Activated CD8-positive, alpha-beta memory T cell treated with anti-CD3 and anti-CD28 coated beads, Interleukin-2, amount 50 U/mL, for 48 hours (primary cell): ENCODE data around the gene PEX16.
A peak's percentile ranks its signal among the peaks of the same experiment; 100 is the strongest.

Experiments
- DNase-seq: peaks from one replicate; pipeline ENCODE4 v3.0.0-alpha.2; 2020

Gene PEX16

DNA sequence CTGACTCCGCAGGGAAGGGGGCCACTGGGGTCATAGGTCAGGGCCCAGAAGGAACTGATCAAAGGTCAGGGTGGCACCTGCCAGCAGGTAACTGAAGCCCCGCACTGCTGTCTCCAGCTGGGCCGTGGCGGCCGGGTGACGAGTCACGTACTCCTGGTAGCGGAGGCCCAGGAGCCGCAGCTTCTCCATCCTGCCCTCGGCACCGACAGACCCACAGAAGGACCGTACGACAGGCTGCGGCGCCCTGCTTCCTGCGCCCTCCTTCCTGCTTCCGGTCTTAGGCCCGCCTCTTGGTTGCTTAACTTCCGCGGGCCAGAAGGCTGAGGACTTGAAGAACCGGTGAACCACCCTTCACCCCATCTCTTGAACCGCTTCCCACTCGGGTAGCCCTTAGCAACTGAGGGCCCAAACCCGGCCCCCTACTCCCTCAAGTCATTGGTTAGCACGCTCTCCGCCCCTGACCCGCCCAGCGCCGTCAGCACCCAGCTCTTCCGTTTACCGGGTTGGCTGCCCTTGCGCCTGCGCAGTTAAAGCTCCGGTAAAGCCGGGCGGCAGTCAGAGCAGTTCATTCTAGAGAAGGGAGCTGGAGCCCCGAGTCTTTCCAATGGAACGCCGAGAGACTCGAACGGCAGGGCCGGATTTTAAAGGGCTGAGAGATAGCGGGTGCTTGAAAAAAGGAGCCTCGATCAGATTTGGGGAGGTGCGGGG is at the start of gene PEX16:
Gene PEX16 (minus strand): TSS at position 255 of the 708 bp plus-strand sequence. CDS start 66 bp downstream, at position 189.
- peak; percentile 94 for DNase-seq

DNA sequence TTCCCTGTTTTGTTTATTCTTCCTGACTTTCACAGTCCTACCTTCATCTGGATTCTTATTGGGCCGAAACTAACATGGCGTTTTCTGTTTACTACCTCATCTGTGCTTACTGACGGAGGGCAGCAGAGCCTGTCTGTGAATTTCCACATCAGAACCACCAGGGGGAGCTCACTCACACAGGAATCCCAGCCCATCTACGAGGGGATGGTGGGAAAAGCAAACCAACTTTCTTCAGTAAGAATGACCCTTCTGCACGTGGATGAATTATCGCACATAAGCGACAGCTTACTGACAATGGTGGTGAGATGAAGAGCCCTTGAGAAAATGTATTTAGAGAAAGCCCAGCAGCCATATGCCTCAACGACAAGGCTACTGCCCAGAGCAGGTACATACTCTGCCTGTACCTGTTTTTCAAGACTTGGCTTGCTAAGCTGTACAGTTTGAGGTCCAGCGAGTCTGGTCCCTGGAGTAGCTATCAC is 47.3 kb upstream of the PEX16 start:
- DNase-seq: peak; percentile 62

DNA sequence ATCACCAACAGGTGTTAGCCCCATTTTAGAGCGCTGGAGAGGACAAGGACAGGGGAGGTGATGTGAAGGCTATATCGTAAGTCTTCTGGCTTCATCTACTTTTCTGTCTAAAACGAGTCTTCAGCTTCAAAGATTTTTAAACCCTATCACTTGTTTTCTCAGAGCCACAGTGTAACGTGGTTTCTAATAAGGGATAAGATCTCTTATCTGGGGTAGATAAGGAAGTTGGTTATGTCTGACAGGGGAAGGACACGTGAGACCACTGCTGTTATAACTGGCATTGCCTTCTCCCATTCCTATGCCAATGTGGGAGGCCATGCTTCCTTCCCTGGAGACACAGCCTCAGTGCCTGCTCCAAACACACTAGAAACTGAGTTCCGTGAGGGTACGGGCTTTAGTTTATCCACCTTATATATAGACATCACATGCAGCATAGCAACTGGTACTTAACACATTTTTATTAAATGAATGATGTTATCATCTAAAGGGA is 44.1 kb upstream of the PEX16 start:
- DNase-seq: no peak

DNA sequence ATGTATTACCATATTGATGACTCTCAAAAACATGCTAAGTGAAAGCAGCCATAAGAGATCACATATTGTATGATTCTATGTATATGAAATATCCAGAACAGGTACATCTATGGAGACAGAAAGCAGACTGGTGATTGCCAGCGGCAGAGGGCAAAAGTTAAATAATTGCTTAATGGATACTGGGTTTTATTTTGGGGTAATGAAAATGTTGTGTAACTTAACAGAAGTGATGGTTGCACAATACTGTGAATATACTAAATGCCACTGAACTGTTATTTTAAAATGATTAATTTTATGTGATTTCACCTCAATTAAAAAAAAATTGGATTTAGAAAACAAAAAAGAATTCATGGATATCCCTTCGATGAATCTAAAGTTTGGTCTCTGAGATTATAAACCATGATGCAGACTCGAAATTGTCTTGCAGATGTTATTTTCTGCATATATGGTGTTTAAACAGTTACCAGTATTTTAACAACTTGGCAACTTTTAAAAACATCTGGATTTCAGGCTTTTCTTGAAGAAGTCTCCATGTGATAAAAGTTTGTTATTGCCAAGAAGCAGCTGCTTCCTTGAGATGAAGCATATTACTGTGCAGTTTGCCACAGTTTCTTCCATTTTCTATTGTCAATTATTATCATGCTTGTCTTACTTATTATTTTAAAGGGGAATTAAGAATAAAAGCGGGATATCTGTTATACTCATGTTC is 42.9 kb upstream of the PEX16 start:
- DNase-seq: no peak

DNA sequence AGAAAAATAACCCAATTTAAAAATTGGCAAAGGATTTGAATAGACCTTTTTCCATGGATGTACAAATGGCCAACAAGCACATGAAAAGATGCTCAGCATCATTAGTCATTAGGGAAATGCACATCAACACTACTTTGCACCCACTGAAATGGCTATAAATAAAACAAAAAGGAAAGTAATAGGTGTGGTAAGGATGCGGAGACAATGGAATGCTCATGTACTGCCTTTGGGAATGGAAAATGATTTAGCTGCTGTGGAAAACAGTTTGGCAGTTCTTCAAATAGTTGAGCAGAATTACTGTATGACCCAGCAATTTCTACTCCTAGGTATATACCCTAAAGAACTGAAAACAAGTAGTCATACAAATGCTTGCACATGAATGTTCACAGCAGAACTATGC is 42.2 kb upstream of the PEX16 start:
- no peak for DNase-seq

DNA sequence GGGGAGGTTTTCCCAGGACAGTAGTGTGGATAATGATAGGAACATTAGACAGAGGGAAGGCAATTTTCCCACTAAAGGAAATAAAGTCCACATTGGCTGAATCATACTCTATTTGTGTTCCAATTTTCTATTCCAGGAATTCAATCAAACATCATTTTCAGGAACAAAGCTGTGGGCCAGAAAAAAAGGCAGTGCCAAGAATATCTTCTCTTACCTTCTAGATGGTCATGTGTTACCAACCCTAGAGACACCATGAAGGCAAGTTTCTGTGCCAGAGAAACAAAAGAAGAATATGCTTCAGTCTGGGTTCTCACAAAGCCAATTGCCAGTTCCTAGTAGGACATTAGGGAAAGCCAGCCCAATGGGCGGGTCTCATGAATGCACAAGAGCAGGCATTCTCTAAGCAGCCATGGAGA is 32.3 kb upstream of the PEX16 start:
- no peak for DNase-seq

DNA sequence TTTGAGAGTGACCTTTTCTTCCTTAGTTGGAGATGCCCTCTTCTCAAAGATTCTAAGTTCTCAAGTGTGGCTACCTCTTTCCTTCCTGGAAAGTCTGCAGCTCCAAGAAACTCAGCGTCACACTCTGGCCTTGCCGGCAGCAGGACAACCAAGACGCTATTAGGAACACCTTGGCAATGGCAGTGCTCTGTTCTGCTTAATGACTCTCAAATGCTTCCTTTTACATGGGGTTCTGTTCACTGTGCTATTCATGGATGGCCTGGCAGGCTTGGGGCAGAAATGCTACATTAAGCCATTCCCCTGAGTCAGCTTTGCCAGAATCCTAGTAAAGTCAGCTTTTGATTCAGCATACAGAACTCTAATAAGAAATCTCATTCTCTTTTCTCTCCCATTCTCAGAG is 30.7 kb upstream of the PEX16 start:
- DNase-seq: no peak

DNA sequence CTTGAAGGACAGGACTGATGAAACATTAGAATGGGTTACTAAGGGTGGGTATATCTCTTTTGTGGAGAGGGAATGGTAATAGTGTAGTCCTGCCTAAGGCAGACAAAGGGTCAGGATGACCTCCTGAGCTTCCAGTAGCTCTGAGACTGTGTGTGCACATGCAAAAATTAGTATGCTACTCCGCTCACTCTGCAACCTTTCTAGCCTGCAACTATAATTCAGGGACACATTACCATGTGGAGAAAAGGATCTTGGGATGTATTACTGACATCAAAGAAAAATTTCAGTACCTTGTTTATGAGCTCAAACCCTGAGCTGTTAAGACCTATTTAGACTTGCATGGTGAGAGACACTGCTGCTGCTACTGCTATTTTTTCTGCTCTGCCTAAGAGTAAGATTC is 30.2 kb upstream of the PEX16 start:
- DNase-seq: no peak

DNA sequence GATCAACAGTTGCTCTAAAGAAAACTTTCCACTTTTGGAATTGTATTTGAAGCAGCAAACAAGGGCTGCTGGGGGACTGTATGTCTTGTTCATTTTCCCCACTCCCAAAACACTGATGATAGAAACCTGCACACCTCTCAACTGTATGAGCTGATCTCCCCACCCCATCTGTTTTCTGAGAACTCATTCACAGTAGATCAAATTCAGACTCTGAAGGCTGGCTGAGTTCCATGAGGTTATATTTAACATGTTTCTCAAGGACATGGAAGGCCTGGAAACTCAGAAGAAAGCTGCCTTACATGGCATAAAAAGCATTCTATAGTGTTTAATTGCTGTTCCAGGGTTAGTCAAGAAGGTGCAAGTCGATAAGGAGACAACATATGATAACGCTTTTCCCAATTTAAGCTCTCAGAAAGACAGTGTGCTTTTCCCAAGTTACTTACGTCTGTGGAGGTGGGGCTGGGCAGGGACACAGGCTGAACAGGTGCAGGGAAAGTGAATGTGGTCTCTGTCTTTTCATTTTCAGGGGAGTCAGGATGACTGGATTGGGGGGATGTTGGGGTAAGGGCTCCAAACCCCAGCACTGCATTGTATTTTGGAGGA is 27.8 kb upstream of the PEX16 start:
- DNase-seq: no peak

DNA sequence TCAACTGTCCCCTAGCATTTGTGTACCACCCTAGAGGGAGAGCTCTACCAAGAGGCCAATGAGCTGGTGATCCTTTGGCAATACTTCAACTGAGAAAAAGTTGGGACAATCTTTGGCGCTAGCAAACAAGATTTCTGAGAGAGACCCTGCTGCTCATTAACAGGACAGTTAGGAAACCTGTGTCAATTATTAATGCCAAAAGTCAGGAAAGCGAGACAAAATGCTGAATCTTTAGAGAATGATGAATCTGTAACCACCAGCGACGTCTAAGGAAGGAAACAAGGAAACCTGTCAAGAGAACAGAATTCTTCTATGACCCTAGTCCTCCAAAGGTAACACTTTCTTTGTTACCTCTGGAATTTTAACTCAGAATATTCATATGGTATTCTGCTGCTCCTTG is 24.7 kb upstream of the PEX16 start:
- DNase-seq: no peak

DNA sequence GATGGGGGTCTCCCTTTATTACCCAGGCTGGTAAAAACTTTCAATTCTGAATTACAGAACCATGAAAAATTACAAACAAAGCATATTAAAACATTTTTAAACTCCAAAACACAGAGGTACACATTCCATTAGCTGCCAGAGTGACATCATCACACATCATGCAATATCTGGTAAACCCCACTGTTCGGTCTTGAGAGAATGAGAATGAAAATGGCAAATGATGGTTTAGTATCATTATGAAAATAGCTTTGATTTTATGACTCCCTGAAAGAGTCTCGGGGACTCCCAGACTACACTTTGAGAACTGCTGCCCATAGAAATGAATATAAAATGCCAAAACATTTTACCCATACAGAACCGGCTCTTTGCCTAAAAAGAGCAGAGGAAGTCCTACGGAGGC is 23.6 kb upstream of the PEX16 start:
- DNase-seq: no peak

DNA sequence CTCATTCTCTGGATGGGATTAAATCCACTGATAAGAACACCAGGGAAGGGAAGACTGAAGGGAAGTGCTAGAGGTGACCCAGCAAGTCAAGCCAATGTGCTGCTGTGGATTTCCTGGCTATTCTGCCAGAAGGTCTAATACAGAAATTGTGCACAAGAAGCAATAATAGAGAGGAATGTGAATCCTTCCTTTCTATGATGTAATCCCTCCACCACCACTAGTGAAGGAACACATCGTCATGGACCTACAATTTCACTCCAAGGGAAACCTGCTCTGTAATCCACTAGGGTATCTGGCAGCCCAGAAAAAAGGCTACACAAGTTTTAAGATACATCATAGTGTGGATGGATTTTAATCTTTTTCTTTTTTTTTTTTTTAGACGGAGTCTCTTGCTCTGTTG is 22.2 kb upstream of the PEX16 start:
- DNase-seq: no peak

DNA sequence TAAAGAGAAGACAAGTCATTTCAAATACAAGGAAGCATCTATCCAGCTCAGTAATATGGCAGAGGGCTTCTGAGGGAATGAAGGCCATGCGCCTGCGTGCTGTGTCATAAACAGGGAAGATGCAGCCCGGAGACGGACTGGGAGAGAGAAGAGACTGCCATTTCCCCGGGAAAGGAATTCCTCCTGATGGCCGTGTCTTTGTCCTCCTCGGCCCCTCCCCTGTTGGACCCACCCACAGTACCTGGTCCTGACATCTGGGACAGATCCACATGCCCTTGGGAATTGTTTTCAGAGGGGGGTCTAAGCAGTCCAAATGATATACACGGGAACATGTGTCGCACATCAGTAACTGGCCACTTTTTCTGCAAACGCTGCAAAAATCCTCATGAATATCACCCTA is 20.2 kb upstream of the PEX16 start:
- no peak for DNase-seq

DNA sequence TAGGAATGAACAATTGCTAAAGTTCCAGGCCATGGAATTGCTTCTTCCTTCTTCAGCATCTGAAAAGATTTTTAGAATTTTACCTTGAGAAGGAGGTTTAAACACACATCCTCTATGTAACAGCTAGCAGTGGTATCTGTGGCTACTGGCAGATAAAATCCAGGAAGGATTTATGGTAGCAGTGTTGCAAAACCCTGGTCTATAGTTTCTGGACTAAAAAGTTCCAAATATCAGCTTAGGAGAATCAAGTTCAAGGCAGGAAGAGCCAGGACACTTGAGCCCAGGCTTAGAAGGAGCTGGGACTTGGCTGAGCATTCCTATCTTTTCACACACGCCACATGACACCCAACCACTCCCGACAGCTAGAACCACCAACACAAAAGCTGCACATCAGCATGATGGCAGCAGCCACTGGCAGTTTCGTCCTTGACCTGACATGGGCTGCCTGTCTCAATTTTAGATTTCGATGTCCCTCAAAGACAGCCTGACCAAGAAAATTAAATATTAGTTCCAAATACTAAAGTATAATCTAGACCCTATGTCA is 18.9 kb upstream of the PEX16 start:
- DNase-seq: no peak

DNA sequence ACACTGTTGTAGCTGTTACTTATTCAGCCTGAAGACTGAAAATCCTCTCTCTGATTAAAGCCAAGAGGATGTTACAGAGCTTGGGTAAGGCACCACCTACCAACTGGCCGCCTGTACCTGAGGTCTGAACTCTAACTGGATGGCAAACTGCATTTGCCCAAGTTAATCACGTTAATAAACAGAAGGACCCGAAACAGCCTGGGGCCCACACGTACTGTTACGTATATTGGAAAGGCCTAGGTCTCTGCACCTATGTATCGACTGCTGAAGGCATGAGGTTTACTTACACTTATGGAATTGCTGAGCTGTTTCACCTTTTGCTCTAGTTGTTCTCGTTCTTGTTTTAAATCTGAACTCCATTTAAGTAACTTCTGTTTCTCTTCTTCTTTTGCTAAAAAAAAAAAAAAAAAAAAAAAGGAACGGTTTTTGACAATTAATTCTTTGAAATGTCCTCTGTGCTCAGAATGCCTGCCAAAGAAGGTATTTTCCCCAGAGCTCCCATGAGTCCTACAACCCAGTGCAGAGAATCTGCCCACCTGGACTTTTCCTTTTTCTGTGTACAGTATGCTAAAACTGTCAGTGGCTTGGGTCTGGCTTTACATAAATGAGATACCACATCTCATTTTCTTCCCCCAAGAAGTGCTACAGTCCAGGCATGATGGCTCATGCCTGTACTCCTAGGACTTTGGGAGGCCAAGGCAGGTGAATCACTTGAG is 17.8 kb upstream of the PEX16 start:
- DNase-seq: no peak

DNA sequence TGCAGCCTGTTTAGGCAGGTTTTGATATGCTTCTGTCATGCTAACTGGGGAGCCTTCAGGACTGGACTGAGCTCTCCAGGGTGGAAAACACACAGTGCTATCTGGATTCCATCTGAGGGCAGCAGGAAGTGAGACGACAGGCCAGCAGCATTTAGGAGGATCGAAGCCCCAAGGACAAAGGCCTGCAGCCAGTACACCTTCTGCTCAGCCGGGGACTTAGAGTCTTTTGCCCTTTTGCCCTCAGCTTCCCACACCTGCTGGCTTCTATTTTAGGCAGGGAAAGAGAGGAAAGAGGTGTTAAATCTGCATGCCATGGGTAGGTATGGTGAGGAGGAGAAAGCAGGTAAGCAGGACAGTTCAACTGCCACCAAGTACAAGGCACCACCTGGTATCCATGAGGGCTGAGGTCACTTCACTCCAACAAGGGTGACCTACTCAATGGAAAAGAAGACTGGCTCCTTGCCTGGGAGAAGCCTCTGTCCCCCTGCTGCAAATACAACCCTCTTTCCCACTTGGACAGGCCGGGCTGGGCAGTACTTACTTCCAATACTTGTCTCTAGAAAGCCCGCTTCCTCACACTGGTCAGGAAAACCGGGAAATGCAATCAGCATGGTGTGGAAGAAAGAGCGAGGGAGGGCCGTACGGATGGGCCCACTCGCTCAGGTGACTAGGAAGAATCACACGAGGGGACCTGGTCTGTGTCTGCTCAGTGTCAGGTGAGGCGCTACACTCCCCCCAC is 17.1 kb upstream of the PEX16 start:
- no peak for DNase-seq

DNA sequence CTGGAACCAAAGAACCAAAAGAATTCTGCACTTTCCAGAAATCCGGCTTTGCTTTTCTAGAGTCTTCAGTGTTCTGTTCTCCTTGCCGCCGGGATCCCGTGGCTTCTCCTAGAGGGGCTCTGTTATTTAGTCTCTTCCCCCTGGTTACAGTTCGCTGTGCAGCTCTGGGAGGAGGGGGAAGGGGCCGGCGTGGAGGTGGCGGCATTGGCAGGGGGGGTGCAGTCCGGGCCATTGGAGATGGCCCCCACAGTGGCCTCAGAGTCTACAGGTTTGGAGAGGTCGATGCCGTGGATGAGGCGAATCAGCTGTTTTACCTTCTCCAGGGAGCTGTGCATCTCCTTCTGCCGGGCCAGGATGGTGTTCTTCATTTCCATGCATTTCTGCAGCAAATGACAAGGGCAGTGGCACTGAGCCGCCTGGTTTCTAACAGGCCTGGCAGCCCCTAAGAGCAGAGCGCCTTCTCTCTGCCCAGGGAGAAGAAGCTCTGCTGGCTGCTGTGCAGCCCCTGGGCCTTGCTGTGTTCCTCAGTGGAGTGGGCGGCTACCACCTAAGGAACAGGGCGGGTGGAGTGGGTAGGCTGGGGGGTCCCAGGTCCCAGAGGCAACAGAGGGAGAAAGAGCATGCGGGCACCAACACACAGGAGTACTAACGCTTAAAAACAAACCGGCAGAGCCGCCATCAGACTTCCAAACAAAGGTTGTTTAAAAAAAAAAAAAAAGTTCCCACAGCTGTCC is 16.3 kb upstream of the PEX16 start:
- DNase-seq: no peak

DNA sequence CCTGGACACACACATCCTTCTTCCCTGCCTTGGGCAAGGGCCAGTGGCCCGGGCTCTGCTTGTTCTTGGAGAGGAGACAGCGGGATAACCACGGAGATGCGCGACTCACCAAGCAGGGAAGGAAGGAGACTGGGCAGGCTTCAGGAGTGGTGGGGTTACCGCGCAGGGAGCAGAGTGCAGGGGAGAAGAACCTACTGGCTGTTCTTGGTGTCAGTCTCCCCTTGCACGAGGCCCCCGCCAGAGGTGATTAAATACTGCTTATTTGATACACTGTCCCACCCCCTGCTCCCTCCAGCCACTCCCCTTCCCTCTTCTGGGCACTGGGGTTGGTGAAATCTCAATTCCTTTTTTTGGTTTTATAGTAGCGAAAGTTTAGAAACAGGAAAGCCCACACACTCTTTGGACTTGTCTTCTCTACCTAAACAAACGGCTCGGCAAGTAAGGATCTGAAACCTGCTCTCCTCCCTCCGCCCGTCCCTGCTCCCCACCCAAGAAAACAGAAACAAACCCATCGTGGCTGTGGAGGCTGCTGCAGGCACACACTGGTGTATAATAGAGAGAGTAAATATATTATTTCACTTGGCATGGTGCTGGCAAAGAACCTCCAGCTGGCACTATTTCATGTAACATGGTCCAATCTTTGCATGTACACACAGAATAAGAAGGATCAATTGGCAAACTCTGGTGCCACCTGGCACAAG is 15.6 kb upstream of the PEX16 start:
- DNase-seq: no peak

DNA sequence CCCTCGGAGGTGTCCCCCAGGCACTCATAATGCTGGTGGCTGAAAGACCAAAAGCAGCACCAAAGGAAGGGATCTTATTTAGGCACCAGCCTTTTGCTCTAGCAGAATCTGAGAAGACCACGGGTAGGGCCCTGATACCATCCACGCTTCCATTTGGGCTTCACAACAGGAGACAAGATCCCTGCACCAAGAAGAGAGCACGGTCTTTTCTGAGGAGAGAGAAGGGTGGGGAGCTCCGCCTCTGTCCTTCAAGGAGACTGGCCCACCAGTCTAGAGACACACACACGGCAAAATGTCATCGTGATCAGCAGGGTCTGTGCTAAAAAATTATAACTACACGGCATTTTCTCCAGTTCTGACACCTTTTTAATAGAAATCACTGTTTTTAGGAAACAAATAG is 14.5 kb upstream of the PEX16 start:
- no peak for DNase-seq

DNA sequence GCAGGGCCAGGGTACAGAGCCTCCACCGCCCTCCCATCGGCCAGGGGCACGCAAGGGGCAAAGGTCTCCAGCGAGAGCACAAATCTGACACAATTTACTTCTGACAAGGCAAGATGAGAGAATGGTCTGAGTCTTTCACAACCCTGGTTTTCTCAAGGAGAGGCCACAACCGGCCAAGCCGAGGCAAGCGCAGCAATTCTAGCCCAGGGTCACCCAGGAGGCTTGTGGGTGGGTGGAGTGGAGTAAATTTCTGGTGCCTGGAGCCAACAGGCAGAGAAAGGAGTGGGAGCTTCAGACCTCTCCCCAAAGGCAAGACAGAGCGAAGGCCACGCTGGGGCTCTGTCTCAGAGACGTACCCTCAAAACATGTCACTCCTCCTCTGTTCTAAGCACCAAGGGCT is 14.1 kb upstream of the PEX16 start:
- DNase-seq: no peak
